Medulla oblongata (tissue), 1 donor: Measurements from ENCODE around the gene NFAT5.
"Not testable (repeated sequence)": the region's sequence is repeated elsewhere in the genome, so short reads cannot be mapped to it uniquely, and the experiment has no call there.

Experiments used
- DNase-seq: peaks from one replicate; pipeline ENCODE4 v3.0.0-alpha.2; 2015; ENCODE audit errors: extremely low spot score

NFAT5 gene, protein sequence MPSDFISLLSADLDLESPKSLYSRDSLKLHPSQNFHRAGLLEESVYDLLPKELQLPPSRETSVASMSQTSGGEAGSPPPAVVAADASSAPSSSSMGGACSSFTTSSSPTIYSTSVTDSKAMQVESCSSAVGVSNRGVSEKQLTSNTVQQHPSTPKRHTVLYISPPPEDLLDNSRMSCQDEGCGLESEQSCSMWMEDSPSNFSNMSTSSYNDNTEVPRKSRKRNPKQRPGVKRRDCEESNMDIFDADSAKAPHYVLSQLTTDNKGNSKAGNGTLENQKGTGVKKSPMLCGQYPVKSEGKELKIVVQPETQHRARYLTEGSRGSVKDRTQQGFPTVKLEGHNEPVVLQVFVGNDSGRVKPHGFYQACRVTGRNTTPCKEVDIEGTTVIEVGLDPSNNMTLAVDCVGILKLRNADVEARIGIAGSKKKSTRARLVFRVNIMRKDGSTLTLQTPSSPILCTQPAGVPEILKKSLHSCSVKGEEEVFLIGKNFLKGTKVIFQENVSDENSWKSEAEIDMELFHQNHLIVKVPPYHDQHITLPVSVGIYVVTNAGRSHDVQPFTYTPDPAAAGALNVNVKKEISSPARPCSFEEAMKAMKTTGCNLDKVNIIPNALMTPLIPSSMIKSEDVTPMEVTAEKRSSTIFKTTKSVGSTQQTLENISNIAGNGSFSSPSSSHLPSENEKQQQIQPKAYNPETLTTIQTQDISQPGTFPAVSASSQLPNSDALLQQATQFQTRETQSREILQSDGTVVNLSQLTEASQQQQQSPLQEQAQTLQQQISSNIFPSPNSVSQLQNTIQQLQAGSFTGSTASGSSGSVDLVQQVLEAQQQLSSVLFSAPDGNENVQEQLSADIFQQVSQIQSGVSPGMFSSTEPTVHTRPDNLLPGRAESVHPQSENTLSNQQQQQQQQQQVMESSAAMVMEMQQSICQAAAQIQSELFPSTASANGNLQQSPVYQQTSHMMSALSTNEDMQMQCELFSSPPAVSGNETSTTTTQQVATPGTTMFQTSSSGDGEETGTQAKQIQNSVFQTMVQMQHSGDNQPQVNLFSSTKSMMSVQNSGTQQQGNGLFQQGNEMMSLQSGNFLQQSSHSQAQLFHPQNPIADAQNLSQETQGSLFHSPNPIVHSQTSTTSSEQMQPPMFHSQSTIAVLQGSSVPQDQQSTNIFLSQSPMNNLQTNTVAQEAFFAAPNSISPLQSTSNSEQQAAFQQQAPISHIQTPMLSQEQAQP (N-terminal part only)

DNA sequence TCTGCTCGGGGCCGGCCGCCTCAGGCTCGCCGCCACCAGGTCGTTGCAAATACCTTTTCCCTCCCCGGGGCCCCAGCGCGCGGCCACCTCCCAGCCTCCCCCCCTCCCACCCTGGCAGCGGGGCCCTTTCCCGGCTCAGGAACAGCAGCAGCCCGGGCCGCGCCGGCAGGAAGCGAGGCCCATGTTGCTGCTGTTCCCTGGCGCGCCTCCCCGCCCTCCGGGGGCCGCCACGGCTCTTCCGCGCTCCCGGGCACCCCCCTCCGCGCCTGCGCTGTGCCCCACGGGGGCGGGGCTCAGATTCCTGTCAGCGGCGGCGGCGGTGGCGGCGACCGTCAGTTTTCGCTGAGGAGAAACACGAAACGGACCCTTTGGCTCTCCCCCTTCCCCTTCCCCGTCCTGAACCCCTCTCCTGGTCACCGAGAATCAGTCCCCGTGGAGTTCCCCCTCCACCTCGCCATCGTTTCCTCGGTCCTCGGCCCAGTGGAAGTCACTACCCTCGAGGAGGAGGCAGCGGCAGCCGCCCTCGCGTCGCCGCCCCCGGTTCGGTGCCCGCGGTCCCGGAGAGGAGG, at the start of gene NFAT5:
TSS of gene NFAT5 (plus strand) at position 296 of the 569 bp plus-strand sequence. CDS start 336 bp downstream, outside the sequence.
- peak; percentile 92 for DNase-seq

DNA sequence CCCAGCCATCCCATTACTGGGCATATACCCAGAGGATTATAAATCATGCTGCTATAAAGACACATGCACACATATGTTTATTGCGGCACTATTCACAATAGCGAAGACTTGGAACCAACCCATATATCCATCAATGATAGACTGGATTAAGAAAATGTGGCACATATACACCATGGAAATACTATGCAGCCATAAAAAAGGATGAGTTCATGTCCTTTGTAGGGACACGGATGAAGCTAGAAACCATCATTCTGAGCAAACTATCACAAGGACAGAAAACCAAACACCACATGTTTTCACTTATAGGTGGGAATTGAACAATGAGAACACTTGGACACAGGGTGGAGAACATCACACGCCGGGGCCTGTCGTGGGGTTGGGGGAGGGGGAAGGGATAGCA, 47.9 kb upstream of the NFAT5 start:
- not testable (repeated sequence) for DNase-seq

DNA sequence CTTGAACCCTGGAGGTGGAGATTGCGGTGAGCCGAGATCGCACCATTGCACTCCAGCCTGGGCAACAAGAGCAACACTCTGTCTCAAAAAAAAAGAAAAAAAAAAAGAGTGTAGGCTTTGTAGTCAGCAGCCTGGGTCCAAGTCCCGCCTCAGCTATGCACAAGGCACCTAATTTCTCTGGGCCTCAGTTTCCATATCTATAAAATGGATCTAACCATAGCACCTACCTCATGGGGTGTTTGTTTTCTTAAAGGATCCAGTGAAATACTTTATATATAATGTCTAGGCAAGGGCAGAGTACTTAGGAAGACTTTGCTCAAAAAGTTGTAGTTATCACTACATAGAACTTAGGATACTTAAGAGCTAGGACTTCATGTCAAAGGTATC, 45.4 kb upstream of the NFAT5 start:
- no peak for DNase-seq

DNA sequence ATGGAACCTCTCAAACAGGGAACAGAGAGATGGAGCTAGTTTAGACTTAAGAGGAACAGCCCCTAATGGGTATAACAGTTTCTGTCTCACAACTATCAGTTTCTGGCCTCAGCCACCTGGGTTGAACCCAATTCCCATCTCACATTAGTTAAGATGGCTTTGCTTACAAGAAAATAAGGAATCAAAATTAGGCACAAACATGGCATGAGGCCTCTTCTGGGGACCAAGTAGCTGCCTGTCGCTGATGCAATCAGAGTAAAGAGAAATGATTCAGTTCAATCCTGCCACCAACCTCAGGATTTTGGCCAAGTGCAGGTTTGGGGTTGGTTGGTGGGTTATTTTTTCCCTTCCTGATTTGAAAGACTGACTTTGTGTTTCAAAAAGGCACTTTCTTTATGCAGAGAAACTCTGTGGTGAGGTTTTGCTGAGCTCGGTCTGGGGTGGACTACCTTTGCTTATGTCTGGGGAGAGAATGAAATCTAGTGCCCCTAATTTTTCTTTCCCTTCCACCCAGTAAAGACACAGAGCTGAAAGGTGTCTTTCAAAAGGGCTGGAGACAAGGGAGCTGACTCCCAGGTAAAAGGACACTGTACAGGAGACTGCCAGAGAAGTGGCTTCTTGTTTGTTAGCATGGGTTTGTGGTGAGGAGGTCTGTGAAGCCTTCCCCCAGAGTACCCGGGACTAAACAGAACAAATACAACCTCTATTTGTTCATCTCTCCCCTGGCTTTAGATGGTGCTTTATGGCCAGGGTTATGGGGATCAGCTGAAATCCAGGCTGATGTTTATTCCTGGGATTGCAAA, 44.8 kb upstream of the NFAT5 start:
- no peak for DNase-seq

DNA sequence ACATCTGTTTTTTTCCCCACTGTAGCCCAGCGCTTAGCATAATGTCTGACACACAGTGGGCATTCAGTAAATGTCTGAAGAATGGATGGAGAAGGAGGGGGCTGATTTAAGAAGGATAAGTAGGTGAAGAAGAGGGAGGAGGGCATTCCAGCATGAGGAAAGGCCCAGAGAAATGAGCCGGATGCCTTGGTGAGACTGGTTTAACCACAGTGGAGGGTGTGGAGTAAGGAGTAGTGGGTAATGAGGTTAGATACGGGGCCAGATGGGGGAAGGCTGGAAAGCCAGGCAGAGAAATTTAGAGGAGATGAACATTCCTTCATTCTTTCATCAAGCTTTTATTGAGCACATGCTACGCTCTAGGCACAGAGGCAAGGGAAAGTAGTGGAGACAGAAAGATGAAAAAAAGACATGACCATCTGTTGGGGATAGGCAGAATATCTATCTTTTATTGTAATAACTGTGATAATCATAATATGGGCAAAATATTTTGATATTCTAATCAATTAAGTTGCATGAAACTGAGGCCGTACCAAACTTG, 43.7 kb upstream of the NFAT5 start:
- DNase-seq, result no peak

DNA sequence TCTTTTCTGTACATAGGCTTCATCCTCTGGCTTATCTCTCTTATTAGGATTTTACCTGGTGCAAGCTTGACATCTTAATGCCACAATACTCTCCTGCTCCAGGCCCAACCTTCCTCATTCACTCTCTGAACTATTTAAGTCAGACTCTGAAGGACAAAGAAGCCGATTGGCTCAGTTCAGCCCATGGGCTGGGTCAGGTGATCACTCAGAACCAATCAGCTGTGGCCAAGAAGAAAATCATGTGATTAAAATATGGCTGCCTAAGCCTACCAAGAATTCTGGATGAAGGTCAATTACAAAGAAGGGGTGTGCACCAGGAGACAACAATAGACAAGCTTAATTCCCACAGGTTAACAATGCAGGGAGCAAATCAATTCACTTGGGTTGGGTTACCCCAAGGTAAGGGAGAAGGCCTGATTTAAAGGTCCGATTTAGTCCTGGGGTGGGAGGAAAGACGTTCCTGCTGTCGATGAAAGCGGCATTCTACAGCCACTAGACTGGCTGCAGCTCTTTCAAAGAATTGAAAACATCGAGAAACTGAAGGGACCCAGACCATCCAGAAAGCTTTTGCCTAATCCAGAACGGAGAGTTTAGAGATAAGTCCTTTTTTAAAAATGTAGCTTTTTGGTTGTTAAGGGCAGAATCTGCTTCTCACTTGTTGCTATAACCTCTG, 42.9 kb upstream of the NFAT5 start:
- no peak for DNase-seq

DNA sequence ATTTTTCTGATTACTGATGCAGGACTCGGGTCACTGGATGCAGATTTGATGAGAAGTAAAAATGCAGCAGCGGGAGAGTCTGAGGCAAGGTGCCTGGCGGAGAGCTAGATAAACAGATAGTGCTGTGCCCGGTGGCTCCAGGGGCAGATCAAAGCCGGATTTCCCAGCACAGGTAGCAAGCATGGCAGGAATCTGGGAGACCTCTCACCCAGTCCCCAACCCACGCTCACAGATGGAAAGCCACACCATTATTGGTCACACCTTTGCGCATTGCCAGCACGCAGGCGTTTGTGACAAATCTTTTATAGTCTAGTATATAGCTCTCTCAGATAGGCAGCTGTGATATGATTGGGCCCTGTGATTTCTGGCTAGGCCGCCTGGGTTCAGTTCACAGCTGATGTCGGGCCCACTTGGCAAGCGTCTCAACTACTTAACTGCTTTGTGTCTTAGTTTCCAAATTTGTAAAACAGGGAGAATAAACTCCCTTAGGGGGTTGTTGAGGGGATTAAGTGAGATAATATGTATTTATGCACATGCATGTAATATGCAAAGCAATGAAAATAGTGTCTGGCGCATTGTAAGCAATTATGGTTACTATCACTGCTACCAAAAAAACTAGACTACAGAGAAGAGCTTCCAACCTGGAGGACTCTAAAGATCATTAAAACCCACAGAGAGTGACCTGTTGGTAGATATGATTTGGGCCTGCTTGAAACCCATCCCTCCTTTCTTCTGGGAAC, 42.0 kb upstream of the NFAT5 start:
- no peak for DNase-seq

DNA sequence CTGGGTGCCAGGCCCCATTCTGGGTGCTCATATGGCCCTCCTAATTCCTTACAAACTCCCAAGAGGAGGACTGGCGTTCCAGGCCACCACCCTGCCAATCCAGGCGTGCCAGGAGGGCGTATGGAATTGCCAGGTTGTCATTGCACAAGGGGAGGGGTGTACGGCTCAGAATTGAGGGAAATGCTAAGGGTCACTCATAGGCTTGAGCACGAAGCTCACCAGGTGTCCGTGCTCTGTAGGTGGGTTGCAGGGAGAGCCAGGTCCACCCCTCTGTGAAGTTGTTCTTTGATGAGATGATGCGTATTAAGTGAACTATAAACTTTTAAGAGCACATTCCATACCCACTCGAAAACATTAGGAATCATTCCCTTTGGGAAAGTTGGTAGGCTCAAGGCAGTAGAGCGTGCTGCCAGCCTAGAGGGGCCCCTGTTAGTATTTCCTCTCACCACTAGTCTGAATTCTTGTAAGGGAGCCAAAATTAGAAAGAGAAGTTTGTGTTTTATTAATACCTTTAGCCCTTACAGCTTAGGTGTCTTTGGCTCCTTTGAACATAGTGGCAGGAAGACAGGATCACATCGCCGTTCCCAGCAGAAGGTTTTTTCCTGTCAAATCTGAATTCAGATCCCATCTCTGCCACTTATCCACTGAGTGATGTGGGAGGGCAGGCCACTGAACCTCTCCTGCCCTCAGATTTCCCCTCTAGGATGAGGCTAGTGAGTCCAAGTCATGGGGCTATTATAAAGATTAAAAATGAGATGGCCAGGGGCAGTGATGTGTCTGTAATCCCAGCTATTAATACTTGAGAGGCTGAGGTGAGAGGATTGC, 38.7 kb upstream of the NFAT5 start:
- no peak for DNase-seq

DNA sequence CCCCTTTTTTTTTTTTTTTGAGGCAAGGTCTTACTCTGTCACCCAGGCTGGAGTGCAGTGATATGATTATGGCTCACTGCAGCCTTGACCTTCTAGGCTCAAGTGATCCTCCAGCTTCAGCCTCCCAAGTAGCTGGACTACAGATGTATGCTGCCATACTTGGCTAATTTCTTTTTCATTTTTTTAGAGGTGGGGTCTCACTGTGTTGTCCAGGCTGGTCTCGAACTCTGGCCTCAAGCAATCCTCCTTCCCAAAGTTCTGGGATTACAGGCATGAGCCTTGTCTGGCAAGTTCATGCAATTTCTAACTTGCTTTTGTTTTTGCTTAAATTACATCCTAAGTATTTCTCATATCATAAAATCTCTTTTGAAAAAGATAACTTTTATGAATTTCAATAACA, 33.8 kb upstream of the NFAT5 start:
- DNase-seq, result no peak

DNA sequence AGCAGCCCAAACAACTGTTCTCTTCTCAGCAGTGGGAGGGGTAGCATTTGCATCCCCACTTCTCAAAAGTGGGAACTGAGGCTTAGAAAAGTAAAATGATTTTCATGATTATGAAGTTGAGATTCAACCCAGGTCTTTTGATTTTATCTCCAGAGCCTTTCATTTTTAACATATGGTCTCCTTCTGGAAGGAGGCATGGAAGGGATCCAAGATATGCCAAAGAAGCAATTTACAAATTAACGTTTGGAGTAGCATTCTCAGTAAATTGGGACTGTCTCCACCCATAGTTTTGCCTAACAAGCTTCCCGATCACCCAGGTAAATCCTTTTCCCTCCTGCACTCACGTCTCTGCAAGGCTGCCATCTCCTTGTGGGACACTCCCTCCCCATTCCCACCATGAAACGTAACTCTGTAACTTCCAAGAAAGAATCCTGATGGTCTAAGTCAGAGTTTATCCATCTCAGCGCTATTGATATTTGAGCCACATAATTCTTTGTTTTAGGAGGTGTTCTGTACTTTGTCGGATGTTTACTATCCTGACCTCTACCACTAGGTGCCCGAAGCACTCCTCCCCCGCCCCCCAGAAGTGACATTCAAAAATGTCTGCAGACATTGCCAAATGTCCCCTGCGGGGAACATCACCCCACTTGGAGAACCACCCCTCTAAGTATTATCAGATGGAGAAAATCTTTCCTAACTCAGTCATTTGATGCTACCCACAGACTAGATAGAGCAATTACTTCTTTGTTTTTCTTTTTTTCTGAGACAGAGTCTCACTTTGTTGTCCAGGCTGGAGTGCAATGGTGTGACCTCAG, 32.9 kb upstream of the NFAT5 start:
- no peak for DNase-seq

DNA sequence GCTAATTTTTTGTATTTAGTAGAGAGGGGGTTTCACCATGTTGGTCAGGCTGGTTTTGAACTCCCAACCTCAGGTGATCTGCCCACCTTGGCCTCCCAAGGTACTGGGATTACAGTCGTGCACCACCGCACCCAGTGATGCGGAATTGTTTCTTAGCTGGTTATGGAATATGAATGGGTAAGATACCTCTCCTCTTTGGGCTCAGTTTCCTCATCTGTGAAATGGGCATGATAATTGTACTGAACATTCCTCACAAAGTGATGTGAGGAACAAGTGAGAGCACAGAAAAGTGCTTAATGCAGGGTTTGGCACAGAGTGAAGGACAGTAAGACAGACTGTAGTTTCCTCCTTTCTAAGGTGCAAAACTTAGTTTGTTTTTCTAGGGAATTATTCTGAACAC, 31.0 kb upstream of the NFAT5 start:
- DNase-seq, result no peak

DNA sequence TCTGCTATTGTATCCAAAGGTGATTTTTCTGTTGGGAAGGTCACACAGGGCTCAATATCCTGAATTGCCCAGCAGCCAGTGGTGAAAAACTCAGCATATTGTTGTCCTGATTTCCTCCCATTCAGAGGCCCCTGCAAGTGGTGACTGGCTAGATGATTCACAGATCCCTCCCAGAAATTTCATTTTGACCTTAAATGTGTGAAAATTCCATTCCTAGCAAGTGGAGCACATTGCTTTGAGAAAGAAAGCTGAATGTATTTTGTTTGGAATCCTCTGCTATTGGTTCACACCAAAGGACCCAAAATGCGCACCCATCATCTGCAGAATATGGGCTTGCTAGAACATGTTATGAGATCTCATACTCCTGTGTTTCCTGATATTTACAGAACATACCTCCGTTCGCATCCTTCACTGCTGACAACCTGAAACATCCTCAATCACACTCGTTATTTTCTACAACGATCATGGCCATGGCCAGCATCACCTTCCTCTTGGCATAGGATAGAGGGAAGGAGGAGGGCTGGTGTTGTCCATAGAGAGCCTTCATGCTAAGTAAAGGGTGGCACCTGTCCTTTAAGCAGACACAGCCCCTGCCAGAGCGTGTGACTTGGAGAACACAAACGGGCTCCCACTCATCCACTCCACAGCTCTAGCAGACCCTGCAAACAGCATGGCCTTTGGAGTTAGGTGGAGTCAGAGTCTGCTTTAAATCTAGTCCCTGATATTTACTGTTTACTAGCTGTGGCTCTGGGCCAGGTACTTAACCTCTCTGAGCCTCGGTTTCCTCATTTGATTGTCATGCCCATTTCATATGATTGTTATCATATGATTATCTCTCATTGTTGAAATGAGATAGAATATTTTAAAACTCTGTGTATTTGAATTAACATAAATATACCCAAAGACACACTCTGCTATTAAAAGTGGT, 30.4 kb upstream of the NFAT5 start:
- no peak for DNase-seq

DNA sequence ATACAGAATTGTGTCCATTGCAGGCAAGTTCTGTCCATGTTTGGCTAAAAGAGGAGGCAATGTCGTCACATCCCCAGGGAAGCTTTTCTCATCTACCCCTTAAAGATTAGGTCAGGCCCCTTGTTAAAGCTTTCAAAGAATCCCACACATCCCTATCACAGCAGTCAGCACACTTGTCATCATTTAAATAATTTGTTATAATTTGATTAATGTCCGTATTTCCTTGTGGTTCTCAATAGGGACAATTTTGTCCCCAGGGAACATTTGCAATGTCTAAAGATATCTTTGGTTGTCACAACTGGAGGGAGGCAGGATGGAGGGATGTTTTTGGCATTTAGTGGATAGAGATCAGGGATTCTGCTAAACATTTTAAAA, 28.1 kb upstream of the NFAT5 start:
- no peak for DNase-seq

DNA sequence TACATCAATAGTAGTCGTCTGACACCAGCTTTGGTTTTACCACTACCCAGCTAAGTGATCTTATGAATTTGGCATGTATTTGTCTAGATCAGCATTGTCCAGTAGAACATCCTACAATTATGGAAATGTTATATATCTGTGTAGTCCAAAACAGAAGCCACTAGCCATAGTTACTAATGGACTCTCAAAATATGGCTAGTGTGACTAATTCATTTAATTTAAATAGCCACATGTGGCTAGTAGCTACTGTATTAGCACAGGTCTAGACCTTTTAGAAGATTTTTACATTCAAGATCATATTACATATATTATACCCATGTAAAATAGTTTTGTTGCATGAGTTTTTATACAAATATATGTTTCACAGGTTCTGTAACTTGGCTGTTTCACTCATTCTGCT, 27.0 kb upstream of the NFAT5 start:
- no peak for DNase-seq

DNA sequence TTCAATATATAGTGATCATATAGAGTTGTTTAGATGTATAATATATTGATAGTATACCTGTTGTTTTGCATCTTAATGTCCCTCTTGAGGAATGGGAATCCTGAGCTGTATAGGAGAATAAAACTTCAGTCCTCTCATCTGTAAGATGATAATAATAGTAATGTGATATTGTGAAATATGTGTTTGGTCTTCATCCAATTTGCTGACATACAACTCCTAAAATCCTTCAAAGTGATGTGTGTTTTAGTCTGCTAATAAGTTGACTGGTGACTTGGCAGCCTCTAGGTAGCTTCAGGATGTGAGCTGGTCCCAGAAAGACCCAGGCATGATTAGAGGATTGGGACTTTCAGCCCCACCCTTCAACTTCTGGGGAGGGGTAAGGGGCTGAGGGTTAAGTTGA, 22.8 kb upstream of the NFAT5 start:
- no peak for DNase-seq

DNA sequence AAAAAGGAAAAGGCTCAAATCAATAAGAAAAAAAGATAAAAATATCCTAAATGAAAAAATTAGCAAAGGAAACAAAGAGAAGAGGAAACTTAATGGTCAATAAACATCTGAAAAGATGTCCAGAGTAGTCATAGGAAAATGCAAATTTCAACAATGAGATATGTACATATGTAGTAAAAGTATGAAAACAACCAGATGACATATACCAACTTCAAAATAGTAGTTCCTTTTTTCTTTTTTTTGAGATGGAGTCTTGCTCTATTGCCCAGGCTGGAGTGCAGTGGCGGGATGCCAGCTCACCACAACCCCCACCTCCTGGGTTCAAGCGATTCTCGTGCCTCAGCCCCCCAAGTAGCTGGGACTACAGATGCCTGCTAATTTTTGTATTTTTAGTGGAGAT, 21.7 kb upstream of the NFAT5 start:
- DNase-seq, result no peak

DNA sequence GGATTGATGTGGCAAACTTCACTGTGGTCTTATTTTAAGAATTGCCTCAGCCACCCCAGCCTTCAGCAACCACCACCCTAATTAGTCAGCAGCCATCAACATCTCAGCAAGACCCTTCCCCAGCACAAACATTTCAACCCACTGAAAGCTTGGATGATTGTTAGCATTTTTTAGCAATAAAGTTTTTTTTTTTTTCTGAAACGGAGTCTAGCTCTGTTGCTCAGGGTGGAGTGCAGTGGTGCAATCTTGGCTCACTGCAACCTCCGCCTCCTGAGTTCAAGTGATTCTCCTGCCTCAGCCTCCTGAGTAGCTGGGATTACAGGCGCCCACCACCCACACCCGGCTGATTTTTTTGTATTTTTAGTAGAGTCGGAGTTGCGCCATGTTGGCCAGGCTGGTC, 19.1 kb upstream of the NFAT5 start:
- DNase-seq, result not testable (repeated sequence)
